ENCODE measurements around the gene UBXN2A. TPM values are rescaled to one million over a fixed set of nuclear protein-coding genes. Genes with fewer than 3 reads are reported as not detected.

The UBXN2A gene
- total RNA-seq, 1 experiment from 2014 or later: 19.7 TPM

DNA sequence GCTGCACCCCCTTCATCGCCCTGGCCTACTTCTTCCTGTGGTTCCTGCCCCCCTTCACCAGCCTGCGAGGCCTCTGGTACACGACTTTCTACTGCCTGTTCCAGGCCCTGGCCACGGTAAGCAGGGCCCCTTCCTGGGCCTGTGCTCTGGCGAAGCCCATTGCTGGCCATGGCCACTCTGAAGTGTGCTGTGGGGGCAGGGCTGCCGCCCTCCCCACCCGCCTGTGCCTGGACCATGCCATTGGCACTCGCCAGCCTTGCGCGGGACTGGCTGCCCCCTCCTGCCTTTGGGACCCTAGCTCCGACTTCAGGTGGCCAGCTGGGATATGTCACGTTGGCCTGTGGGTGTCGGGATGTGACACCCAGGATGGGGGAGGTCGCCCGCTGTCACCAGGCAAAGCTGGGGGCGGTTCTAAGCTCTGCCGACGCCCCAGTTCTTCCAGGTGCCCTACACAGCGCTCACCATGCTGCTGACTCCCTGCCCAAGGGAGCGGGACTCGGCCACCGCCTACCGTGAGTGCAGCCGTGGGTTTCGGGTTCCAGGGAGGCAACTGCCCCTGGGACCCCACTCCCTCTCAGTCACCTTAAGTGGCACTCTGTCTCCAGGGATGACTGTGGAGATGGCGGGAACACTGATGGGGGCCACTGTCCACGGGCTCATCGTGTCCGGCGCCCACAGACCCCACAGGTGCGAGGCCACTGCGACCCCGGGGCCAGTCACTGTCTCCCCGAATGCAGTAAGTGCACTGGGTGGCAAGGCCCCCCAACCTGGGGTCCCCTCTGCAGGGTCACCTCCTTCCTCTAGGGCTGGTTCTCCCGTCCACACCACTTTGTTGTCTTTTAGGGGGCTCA, 76.8 kb downstream of the UBXN2A start:
- Histone ChIP-seq H2BK20ac (ENCODE audit: low read depth, low read length, poor library complexity, severe bottlenecking) (no peak overlapping the region), H3T11ph (ENCODE audit: low read length) (no peak overlapping the region), H3K4me2 (ENCODE audit: insufficient read depth, insufficient read length, low read length) (no peak overlapping the region), H3K14ac (ENCODE audit: insufficient read depth, low read length) (no peak overlapping the region), H4K91ac (ENCODE audit: insufficient read length, low read depth, low read length) (no peak overlapping the region), H3K27ac (ENCODE audit: insufficient read length, low read depth, low read length) (no peak overlapping the region), H3K9ac (ENCODE audit: extremely low read depth, insufficient read length, low read length) (no peak overlapping the region), H2BK12ac (ENCODE audit: insufficient read length, low read depth, low read length) (no peak overlapping the region), H3K56ac (ENCODE audit: insufficient read length, low read depth, low read length) (no peak overlapping the region), H3K23me2 (ENCODE audit: insufficient read length, low read depth, low read length, poor library complexity, severe bottlenecking) (peaks cover 2% of the 10 kb centered on the region), H4K8ac (replicated peaks; ENCODE audit: insufficient read length, low read depth, low read length) (no peak overlapping the region), H3K18ac (ENCODE audit: insufficient read length, low read depth, low read length) (no peak overlapping the region), H3K4me1 (ENCODE audit: insufficient read depth, low read length) (no peaks in the 10 kb centered on the region; the same call in 1 of the 2 replicates), H3K4ac (ENCODE audit: low read depth, low read length) (no peak overlapping the region), H4K20me1 (ENCODE audit: control insufficient read depth, insufficient read depth, insufficient read length) (no peaks in the 10 kb centered on the region), H3K79me2 (ENCODE audit: insufficient read depth, low read length) (no peaks in the 10 kb centered on the region), H2AK5ac (ENCODE audit: insufficient read length, low read length) (no peak overlapping the region), H2BK120ac (ENCODE audit: low read depth, low read length, poor library complexity, severe bottlenecking) (no peak overlapping the region), H2BK5ac (ENCODE audit: insufficient read length, low read length) (no peak overlapping the region), H2BK15ac (ENCODE audit: low read depth, low read length) (no peak overlapping the region), H4K5ac (ENCODE audit: insufficient read length, low read depth, low read length) (no peak overlapping the region), H3K9me3 (ENCODE audit: control insufficient read depth, low read depth, low read length) (no peaks in the 10 kb centered on the region), H3K79me1 (ENCODE audit: insufficient read depth, low read depth, low read length, poor library complexity, severe bottlenecking) (no peaks in the 10 kb centered on the region), H3K27me3 (ENCODE audit: insufficient read depth, low read length) (no peaks in the 10 kb centered on the region), H3K23ac (ENCODE audit: insufficient read length, low read depth, low read length) (no peak overlapping the region), H2AFZ (ENCODE audit: low read length) (no peak overlapping the region)
- H3K36me3 Mint-ChIP-seq (ENCODE audit: insufficient read depth in 1 of 3, low read depth in 3 of 3): peaks cover 0 to 3% (median 1%) of the 10 kb centered on the region in 3 experiments; a peak in 4 of 7 replicates
- no peaks in the 10 kb centered on the region for H3K27me3 Mint-ChIP-seq (ENCODE audit: low read depth)
- no peaks in the 10 kb centered on the region for H3K9me3 Mint-ChIP-seq
- peaks cover 24 to 25% of the 10 kb centered on the region in 2 experiments for H3K4me1 Mint-ChIP-seq
- H3K27ac Mint-ChIP-seq: peak overlapping the region in 1 of 3 experiments; percentile 86; a peak in 1 of 7 replicates
- TF ChIP-seq, protein P1, sequence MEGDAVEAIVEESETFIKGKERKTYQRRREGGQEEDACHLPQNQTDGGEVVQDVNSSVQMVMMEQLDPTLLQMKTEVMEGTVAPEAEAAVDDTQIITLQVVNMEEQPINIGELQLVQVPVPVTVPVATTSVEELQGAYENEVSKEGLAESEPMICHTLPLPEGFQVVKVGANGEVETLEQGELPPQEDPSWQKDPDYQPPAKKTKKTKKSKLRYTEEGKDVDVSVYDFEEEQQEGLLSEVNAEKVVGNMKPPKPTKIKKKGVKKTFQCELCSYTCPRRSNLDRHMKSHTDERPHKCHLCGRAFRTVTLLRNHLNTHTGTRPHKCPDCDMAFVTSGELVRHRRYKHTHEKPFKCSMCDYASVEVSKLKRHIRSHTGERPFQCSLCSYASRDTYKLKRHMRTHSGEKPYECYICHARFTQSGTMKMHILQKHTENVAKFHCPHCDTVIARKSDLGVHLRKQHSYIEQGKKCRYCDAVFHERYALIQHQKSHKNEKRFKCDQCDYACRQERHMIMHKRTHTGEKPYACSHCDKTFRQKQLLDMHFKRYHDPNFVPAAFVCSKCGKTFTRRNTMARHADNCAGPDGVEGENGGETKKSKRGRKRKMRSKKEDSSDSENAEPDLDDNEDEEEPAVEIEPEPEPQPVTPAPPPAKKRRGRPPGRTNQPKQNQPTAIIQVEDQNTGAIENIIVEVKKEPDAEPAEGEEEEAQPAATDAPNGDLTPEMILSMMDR (conservative IDR thresholded peaks at IDR 0.05): no peak
- no peak for DNase-seq
- no CpG with 5 or more reads among the region's 35 CpGs for WGBS (ENCODE audit: extremely low coverage, insufficient read length, low lambda C conversion rate)
- no peak overlapping the region for H3K4me3 Mint-ChIP-seq
